Tibial artery (tissue), 4 donors: Measurements from ENCODE around the gene VAMP1.
"Not testable (repeated sequence)": the region's sequence is repeated elsewhere in the genome, so short reads cannot be mapped to it uniquely, and the experiment has no call there.

Experiments used
- DNase-seq, 2 donors: peaks; one replicate each; pipeline ENCODE4 v3.0.0-alpha.2; 2019
- H3K27ac ChIP-seq, 2 donors: fragments of 200-600 bp; sonication (generic) in 1 of 2; 1 replicate in 1 of 2; 2 replicates in 1 of 2; pipeline ENCODE4 v1.5.1; 2018 to 2019; ENCODE audit warnings: mild to moderate bottlenecking in 1 of 2
- H3K27me3 ChIP-seq, 2 donors: fragments of 200-600 bp; sonication (generic) in 1 of 2; one replicate each; pipeline versions ENCODE4 v1.5.1 to v1.6.0; 2016 to 2019
- H3K36me3 ChIP-seq, 3 donors: fragments of 200-600 bp; sonication (generic) in 2 of 3; one replicate each; pipeline ENCODE4 v1.5.1; 2016 to 2019; ENCODE audit warnings: mild to moderate bottlenecking in 2 of 3
- H3K4me1 ChIP-seq, 4 donors: fragments of 200-600 bp; sonication (generic) in 2 of 4; 1 replicate in 3 of 4; 2 replicates in 1 of 4; pipeline ENCODE4 v1.5.1; 2016 to 2019
- H3K4me3 ChIP-seq, 2 donors: fragments of 200-600 bp; sonication (generic) in 1 of 2; 1 replicate in 1 of 2; 2 replicates in 1 of 2; pipeline ENCODE4 v1.5.1; 2018 to 2019; ENCODE audit warnings: mild to moderate bottlenecking in 2 of 2
- H3K9me3 ChIP-seq, 3 donors: fragments of 200-600 bp; sonication (generic) in 1 of 3; one replicate each; pipeline ENCODE4 v1.5.1; 2016 to 2019
- CTCF ChIP-seq, 2 experiments: fragments of 200-600 bp in 1 of 2; fragments of 450-650 bp in 1 of 2; IDR thresholded peaks; one replicate each; pipeline ENCODE4 v1.5.1; 2017 to 2019; ENCODE audit warnings: antibody characterized with exemption in 2 of 2, mild to moderate bottlenecking in 1 of 2, moderate library complexity in 1 of 2
- intact Hi-C: fragments of 100-400 bp; cut with DNase I; formaldehyde crosslinking; loops from one replicate; pipeline ENCODE4 v1.15.0; 2023; ENCODE audit warnings: low total_unique reads

Gene VAMP1

GRCh38 chr12:6434205-6435140 is 36.0 kb downstream of the VAMP1 start:
- Histone ChIP-seq H3K27ac (no peak overlapping the region), H3K4me1 (peaks cover 0 to 18% (median 12%) of the 10 kb centered on the region in 4 donors), H3K27me3 (no peaks in the 10 kb centered on the region), H3K4me3 (no peak overlapping the region), H3K9me3 (no peaks in the 10 kb centered on the region), H3K36me3 (peaks cover 0 to 10% (median 8%) of the 10 kb centered on the region in 3 donors)
- DNase-seq: peak in 1 of 2 donors; percentile 35
- intact Hi-C loops: no loop called here
- TF ChIP-seq CTCF (IDR thresholded peaks at IDR 0.05): no peak

- Histone ChIP-seq H3K9me3 (no peaks in the 10 kb centered on the region), H3K36me3 (no peaks in the 10 kb centered on the region), H3K27me3 (no peaks in the 10 kb centered on the region), H3K4me1 (peaks cover 0 to 18% (median 12%) of the 10 kb centered on the region in 4 donors), H3K27ac (no peak overlapping the region), H3K4me3 (no peak overlapping the region)
- TF ChIP-seq CTCF (IDR thresholded peaks at IDR 0.05): no peak
- peak in 1 of 2 donors; percentile 9 for DNase-seq
- intact Hi-C loops: no loop called here
These were observed 37.5 kb downstream of the VAMP1 start for GRCh38 chr12:6432991-6433390.

GRCh38 chr12:6430124-6430989 is 40.1 kb downstream of the VAMP1 start:
- Histone ChIP-seq H3K27me3 (no peaks in the 10 kb centered on the region), H3K36me3 (no peaks in the 10 kb centered on the region), H3K4me3 (peak overlapping the region; percentile 30 to 47), H3K9me3 (no peaks in the 10 kb centered on the region), H3K27ac (peak overlapping the region; percentile 80 to 83), H3K4me1 (peaks cover 0 to 18% (median 12%) of the 10 kb centered on the region in 4 donors)
- peak; percentile 92 for DNase-seq
- intact Hi-C loops: no loop called here
- peak in 1 of 2 experiments; percentile 18 for TF ChIP-seq CTCF (IDR thresholded peaks at IDR 0.05)

- H3K36me3 ChIP-seq: no peaks in the 10 kb centered on the region
- no peaks in the 10 kb centered on the region for H3K27me3 ChIP-seq
- H3K4me1 ChIP-seq: peaks cover 0 to 22% (median 18%) of the 10 kb centered on the region in 4 donors
- H3K4me3 ChIP-seq: no peak overlapping the region
- TF ChIP-seq CTCF (IDR thresholded peaks at IDR 0.05): no peak
- intact Hi-C loops: no loop called here
- H3K27ac ChIP-seq: no peak overlapping the region
- DNase-seq: no peak
- H3K9me3 ChIP-seq: no peaks in the 10 kb centered on the region
These were observed 42.2 kb downstream of the VAMP1 start for GRCh38 chr12:6428326-6428725.

- H3K9me3 ChIP-seq, intact Hi-C loops, DNase-seq, H3K27me3 ChIP-seq, H3K4me3 ChIP-seq, H3K27ac ChIP-seq, H3K36me3 ChIP-seq: not testable (repeated sequence)
- H3K4me1 ChIP-seq: peaks cover 0 to 22% (median 18%) of the 10 kb centered on the region in 4 donors
These were observed 42.7 kb downstream of the VAMP1 start for GRCh38 chr12:6427796-6428195.
